ENCODE measurements around the gene OR2A42.
"Not testable (repeated sequence)": the region's sequence is repeated elsewhere in the genome, so short reads cannot be mapped to it uniquely, and the experiment has no call there.

GRCh38 chr7:144228810-144229209, 10.6 kb downstream of the OR2A42 start:
- TF ChIP-seq, protein P1, sequence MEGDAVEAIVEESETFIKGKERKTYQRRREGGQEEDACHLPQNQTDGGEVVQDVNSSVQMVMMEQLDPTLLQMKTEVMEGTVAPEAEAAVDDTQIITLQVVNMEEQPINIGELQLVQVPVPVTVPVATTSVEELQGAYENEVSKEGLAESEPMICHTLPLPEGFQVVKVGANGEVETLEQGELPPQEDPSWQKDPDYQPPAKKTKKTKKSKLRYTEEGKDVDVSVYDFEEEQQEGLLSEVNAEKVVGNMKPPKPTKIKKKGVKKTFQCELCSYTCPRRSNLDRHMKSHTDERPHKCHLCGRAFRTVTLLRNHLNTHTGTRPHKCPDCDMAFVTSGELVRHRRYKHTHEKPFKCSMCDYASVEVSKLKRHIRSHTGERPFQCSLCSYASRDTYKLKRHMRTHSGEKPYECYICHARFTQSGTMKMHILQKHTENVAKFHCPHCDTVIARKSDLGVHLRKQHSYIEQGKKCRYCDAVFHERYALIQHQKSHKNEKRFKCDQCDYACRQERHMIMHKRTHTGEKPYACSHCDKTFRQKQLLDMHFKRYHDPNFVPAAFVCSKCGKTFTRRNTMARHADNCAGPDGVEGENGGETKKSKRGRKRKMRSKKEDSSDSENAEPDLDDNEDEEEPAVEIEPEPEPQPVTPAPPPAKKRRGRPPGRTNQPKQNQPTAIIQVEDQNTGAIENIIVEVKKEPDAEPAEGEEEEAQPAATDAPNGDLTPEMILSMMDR (conservative IDR thresholded peaks at IDR 0.05) = not testable (repeated sequence)
- TF ChIP-seq EZH2 (IDR thresholded peaks at IDR 0.05; ENCODE audit: low read depth) = not testable (repeated sequence)

All from PC-9 (cell line).